WTC11 (cell line): ENCODE data around the gene OXNAD1. TPM values are rescaled to one million over a fixed set of nuclear protein-coding genes. Genes with fewer than 3 reads are reported as not detected.
A peak's percentile ranks its signal among the peaks of the same experiment; 100 is the strongest.
"Not testable (repeated sequence)": the region's sequence is repeated elsewhere in the genome, so short reads cannot be mapped to it uniquely, and the experiment has no call there.

Experiments
- ATAC-seq: fragments of 200-7000 bp; cut with Tn5 transposase; 2 replicates; pipeline ENCODE4 v1.10.0; 2021; ENCODE audit warnings: mild to moderate bottlenecking, moderate library complexity
- CTCF ChIA-PET: fragments of 300-600 bp; sonication (Branson Sonifier 250); formaldehyde crosslinking; loops from one replicate; lab custom pipeline; 2021; ENCODE audit warnings: antibody characterized with exemption; lab: Charles Lee
- POLR2A ChIA-PET: fragments of 350-600 bp; sonication (Branson Sonifier 250); formaldehyde crosslinking; loops from one replicate; lab custom pipeline; 2021; ENCODE audit warnings: antibody characterized with exemption; lab: Charles Lee
- DNase-seq: peaks from one replicate; pipeline ENCODE4 v3.0.0; 2021; ENCODE audit warnings: low spot score
- H3K27ac Mint-ChIP-seq: 2 replicates; pipeline ENCODE4 v1.8.0; 2021; ENCODE audit warnings: mixed read lengths
- H3K27me3 Mint-ChIP-seq: 2 replicates; pipeline ENCODE4 v1.8.0; 2021; ENCODE audit warnings: low read depth, mild to moderate bottlenecking, moderate library complexity, mixed read lengths
- H3K36me3 Mint-ChIP-seq: 2 replicates; pipeline ENCODE4 v1.8.0; 2021; ENCODE audit warnings: mixed read lengths
- H3K4me1 Mint-ChIP-seq: 2 replicates; pipeline ENCODE4 v1.8.0; 2022; ENCODE audit warnings: mixed read lengths
- H3K4me3 Mint-ChIP-seq: 2 replicates; pipeline ENCODE4 v1.8.0; 2021; ENCODE audit warnings: mild to moderate bottlenecking, moderate library complexity, mixed read lengths
- H3K9me3 Mint-ChIP-seq: 2 replicates; pipeline ENCODE4 v1.8.0; 2021; ENCODE audit warnings: mixed read lengths
- ATF6 ChIP-seq: sonication (generic); formaldehyde crosslinking; IDR thresholded peaks from 2 replicates; pipeline ENCODE4 v1.8.1; 2023; ENCODE audit warnings: mild to moderate bottlenecking, missing genetic modification reagents
- CDX4 ChIP-seq: fragments of 250-450 bp; sonication (Bioruptor Pico); IDR thresholded peaks from 2 replicates; pipeline ENCODE4 v1.9.0; 2021; ENCODE audit warnings: moderate library complexity, mild to moderate bottlenecking, inconsistent platforms, borderline replicate concordance
- CREB1 ChIP-seq: sonication (generic); formaldehyde crosslinking; IDR thresholded peaks from 2 replicates; pipeline ENCODE4 v1.8.0; 2023; ENCODE audit warnings: mild to moderate bottlenecking, missing genetic modification reagents
- ETV6 ChIP-seq: sonication (generic); formaldehyde crosslinking; IDR thresholded peaks from 2 replicates; pipeline ENCODE4 v1.8.1; 2022; ENCODE audit warnings: mild to moderate bottlenecking, missing genetic modification reagents
- NFATC4 ChIP-seq: fragments of 250-450 bp; sonication (Bioruptor Pico); IDR thresholded peaks from 2 replicates; pipeline ENCODE4 v1.9.0; 2021; ENCODE audit warnings: mild to moderate bottlenecking
- NFE2L1 ChIP-seq: sonication (generic); formaldehyde crosslinking; IDR thresholded peaks from 2 replicates; pipeline ENCODE4 v1.8.1; 2023; ENCODE audit warnings: missing genetic modification reagents
- NR1H2 ChIP-seq: sonication (generic); formaldehyde crosslinking; IDR thresholded peaks from 2 replicates; pipeline ENCODE4 v1.9.0; 2021; ENCODE audit warnings: mild to moderate bottlenecking, moderate library complexity, missing genetic modification reagents
- NR2C2 ChIP-seq: sonication (generic); formaldehyde crosslinking; IDR thresholded peaks from 2 replicates; pipeline ENCODE4 v1.8.0; 2022; ENCODE audit warnings: mild to moderate bottlenecking, missing genetic modification reagents
- SOX15 ChIP-seq: fragments of 250-450 bp; sonication (Bioruptor Pico); IDR thresholded peaks from 2 replicates; pipeline ENCODE4 v1.9.0; 2021; ENCODE audit warnings: mild to moderate bottlenecking
- STAT6 ChIP-seq: sonication (generic); formaldehyde crosslinking; conservative IDR thresholded peaks from 2 replicates; pipeline ENCODE4 v1.8.1; 2023; ENCODE audit warnings: mild to moderate bottlenecking, low read depth, missing genetic modification reagents, moderate library complexity
- TEAD4 ChIP-seq: sonication (generic); formaldehyde crosslinking; IDR thresholded peaks from 2 replicates; pipeline ENCODE4 v1.8.0; 2022; ENCODE audit warnings: mild to moderate bottlenecking, missing genetic modification reagents
- USF1 ChIP-seq: sonication (generic); formaldehyde crosslinking; IDR thresholded peaks from 2 replicates; pipeline ENCODE4 v1.8.0; 2022; ENCODE audit warnings: mild to moderate bottlenecking, missing genetic modification reagents
- USF2 ChIP-seq: sonication (generic); formaldehyde crosslinking; IDR thresholded peaks from 2 replicates; pipeline ENCODE4 v1.8.1; 2023; ENCODE audit warnings: mild to moderate bottlenecking, missing genetic modification reagents, moderate library complexity
- ZNF121 ChIP-seq: sonication (generic); formaldehyde crosslinking; IDR thresholded peaks from 2 replicates; pipeline ENCODE4 v1.8.0; 2023; ENCODE audit warnings: missing genetic modification reagents
- ZNF219 ChIP-seq: sonication (generic); formaldehyde crosslinking; IDR thresholded peaks from 2 replicates; pipeline ENCODE4 v1.8.0; 2023; ENCODE audit warnings: missing genetic modification reagents, mild to moderate bottlenecking, borderline replicate concordance
- ZNF317 ChIP-seq: sonication (generic); formaldehyde crosslinking; IDR thresholded peaks from 2 replicates; pipeline ENCODE4 v1.8.1; 2023; ENCODE audit warnings: low read depth, mild to moderate bottlenecking, moderate library complexity, missing genetic modification reagents, borderline replicate concordance
- ZNF423 ChIP-seq: fragments of 250-450 bp; sonication (Bioruptor Pico); IDR thresholded peaks from 2 replicates; pipeline ENCODE4 v2.1.2; 2022; ENCODE audit warnings: mild to moderate bottlenecking, moderate library complexity
- ZSCAN18 ChIP-seq: fragments of 250-450 bp; sonication (Bioruptor Pico); IDR thresholded peaks from 2 replicates; pipeline ENCODE4 v2.1.2; 2022; ENCODE audit warnings: mild to moderate bottlenecking, moderate library complexity
- total RNA-seq: library from RNA; stranded (reverse); gene quantifications from 3 replicates; pipeline ENCODE4 v1.2.3, GENCODE V29; 2021

Gene OXNAD1
- total RNA-seq, 1 experiment from 2014 or later = 21.7 TPM

- no peak for DNase-seq
- H3K27ac Mint-ChIP-seq = no peak overlapping the region; the same call in 1 of the 2 replicates
- H3K36me3 Mint-ChIP-seq = peaks cover 20% of the 10 kb centered on the region
Observed at GRCh38 chr3:16309558-16309957, 44.5 kb downstream of the OXNAD1 start.

GRCh38 chr3:16310486-16310885, 45.5 kb downstream of the OXNAD1 start:
- Mint-ChIP-seq H3K4me1 (peaks cover 20% of the 10 kb centered on the region), H3K36me3 (peaks cover 11% of the 10 kb centered on the region)
- H3K9me3 Mint-ChIP-seq, DNase-seq, ATAC-seq, H3K4me3 Mint-ChIP-seq, H3K27ac Mint-ChIP-seq, H3K27me3 Mint-ChIP-seq: not testable (repeated sequence)
- CTCF ChIA-PET = interaction anchor here (1.2 kb wide), 1 partner anchor 22 kb away, joined by 3 read pairs; no protein-coding TSS in a partner anchor
- POLR2A ChIA-PET = interaction anchor here (0.7 kb wide), 1 partner anchor 172 kb away, joined by 4 read pairs; no protein-coding TSS in a partner anchor

More at GRCh38 chr3:16309558-16309957, 44.5 kb downstream of the OXNAD1 start:
- peak; percentile 65 for ATAC-seq
- ChIA-PET CTCF (no interaction called here), POLR2A (no interaction called here)
- H3K4me3 Mint-ChIP-seq = no peak overlapping the region
- TF ChIP-seq TEAD4 = no peak
- TF ChIP-seq ZNF219 = no peak
- TF ChIP-seq STAT6 (CRISPR knock-in tag) = no peak
- TF ChIP-seq CREB1 (CRISPR knock-in tag) = no peak
- peaks cover 24% of the 10 kb centered on the region for H3K4me1 Mint-ChIP-seq
- H3K27me3 Mint-ChIP-seq = no peaks in the 10 kb centered on the region
- no peaks in the 10 kb centered on the region for H3K9me3 Mint-ChIP-seq

GRCh38 chr3:16311960-16312451, 47.0 kb downstream of the OXNAD1 start:
- peaks cover 14% of the 10 kb centered on the region; the same call in 1 of the 2 replicates for H3K36me3 Mint-ChIP-seq
- DNase-seq (no peak), ATAC-seq (no peak; the same call in 1 of the 2 replicates)
- H3K9me3 Mint-ChIP-seq = no peaks in the 10 kb centered on the region
- POLR2A ChIA-PET = no interaction called here
- H3K27ac Mint-ChIP-seq = peak overlapping the region; percentile 70
- no peak overlapping the region for H3K4me3 Mint-ChIP-seq
- peaks cover 20% of the 10 kb centered on the region for H3K4me1 Mint-ChIP-seq
- no peaks in the 10 kb centered on the region for H3K27me3 Mint-ChIP-seq
- CTCF ChIA-PET = interaction anchor here (1.8 kb wide), 1 partner anchor 22 kb away, joined by 7 read pairs; no protein-coding TSS in a partner anchor
- TF ChIP-seq USF1 (no peak), NR2C2 (no peak), ZSCAN18 (no peak), NFE2L1 (CRISPR knock-in tag) (no peak), ZNF423 (CRISPR knock-in tag) (no peak), CDX4 (CRISPR knock-in tag) (no peak)

- POLR2A ChIA-PET = no interaction called here
- no peak for DNase-seq
- Mint-ChIP-seq H3K36me3 (peaks cover 13% of the 10 kb centered on the region; the same call in 1 of the 2 replicates), H3K27me3 (no peaks in the 10 kb centered on the region), H3K9me3 (no peaks in the 10 kb centered on the region), H3K27ac (no peak overlapping the region), H3K4me3 (no peak overlapping the region), H3K4me1 (peaks cover 25% of the 10 kb centered on the region)
- no peak for ATAC-seq
- CTCF ChIA-PET = interaction anchor here (0.9 kb wide), 1 partner anchor 24 kb away, joined by 4 read pairs; no protein-coding TSS in a partner anchor
- TF ChIP-seq ZNF317 (CRISPR knock-in tag) (no peak), NFATC4 (no peak), ETV6 (CRISPR knock-in tag) (no peak), NR2C2 (no peak), USF2 (CRISPR knock-in tag) (no peak), ATF6 (CRISPR knock-in tag) (no peak), NR1H2 (no peak), SOX15 (CRISPR knock-in tag) (no peak), ZNF121 (CRISPR knock-in tag) (no peak)
Observed at GRCh38 chr3:16313886-16314645, 49.1 kb downstream of the OXNAD1 start.
